ENCODE measurements around the gene PLEK2.

GRCh38 chr14:67385618-67386017 is 26.3 kb downstream of the PLEK2 start:
- TF ChIP-seq POLR2AphosphoS5 (IDR thresholded peaks at IDR 0.05; ENCODE audit: borderline replicate concordance, low read depth, low read length) = no peak
- no peak for TF ChIP-seq EZH2 (IDR thresholded peaks at IDR 0.05)
- TF ChIP-seq FOXP2 (optimal IDR thresholded peaks at IDR 0.05; ENCODE audit: control extremely low read depth, extremely low read length, insufficient read depth) = no peak
